Activated CD4-positive, alpha-beta memory T cell treated with anti-CD3 and anti-CD28 coated beads for 36 hours (primary cell): ENCODE results near the gene ZNF853. TPM values are rescaled to one million over a fixed set of nuclear protein-coding genes. Genes with fewer than 3 reads are reported as not detected.

Experiments
- CTCF ChIA-PET: fragments of 350-600 bp; sonication (Branson Sonifier 250); formaldehyde crosslinking; loops from one replicate; lab custom pipeline; 2021; ENCODE audit warnings: antibody characterized with exemption, inconsistent platforms; lab: Charles Lee
- POLR2A ChIA-PET: fragments of 350-600 bp; sonication (Branson Sonifier 250); formaldehyde crosslinking; loops from one replicate; lab custom pipeline; 2021; ENCODE audit warnings: antibody characterized with exemption; lab: Charles Lee
- DNase-seq: peaks from one replicate; pipeline ENCODE4 v3.0.0-alpha.2; 2020
- H3K27ac Mint-ChIP-seq: one replicate; pipeline ENCODE4 v1.8.0; 2021; ENCODE audit warnings: mixed read lengths
- H3K27me3 Mint-ChIP-seq: one replicate; pipeline ENCODE4 v1.8.0; 2021; ENCODE audit warnings: mixed read lengths
- H3K36me3 Mint-ChIP-seq: one replicate; pipeline ENCODE4 v1.8.0; 2021; ENCODE audit warnings: mixed read lengths
- H3K4me1 Mint-ChIP-seq: one replicate; pipeline ENCODE4 v1.8.0; 2021; ENCODE audit warnings: low read depth, mixed read lengths
- H3K4me3 Mint-ChIP-seq: one replicate; pipeline ENCODE4 v1.8.0; 2021; ENCODE audit warnings: mild to moderate bottlenecking, mixed read lengths
- H3K9me3 Mint-ChIP-seq: one replicate; pipeline ENCODE4 v1.8.0; 2021; ENCODE audit warnings: mixed read lengths
- intact Hi-C: fragments of 100-400 bp; cut with micrococcal nuclease; formaldehyde crosslinking; loops from one replicate; pipeline ENCODE4 v1.15.1; 2023
- total RNA-seq, 2 experiments: library from RNA; stranded (reverse); gene quantifications; one replicate each; pipeline ENCODE4 v1.2.3, GENCODE V29; 2021

Gene ZNF853
- total RNA-seq, 2 experiments from 2014 or later, result 0.99 to 1.2 TPM

- DNase-seq, result no peak
- Mint-ChIP-seq H3K27me3 (no peaks in the 10 kb centered on the region), H3K9me3 (no peaks in the 10 kb centered on the region), H3K36me3 (peaks cover 24% of the 10 kb centered on the region), H3K4me3 (no peak overlapping the region), H3K27ac (peak overlapping the region; percentile 35), H3K4me1 (peaks cover 27% of the 10 kb centered on the region)
- intact Hi-C loops, result no loop called here
- ChIA-PET POLR2A (no interaction called here), CTCF (interaction anchor here (0.7 kb wide), 1 partner anchor 26 kb away, joined by 3 read pairs; no protein-coding TSS in a partner anchor)
Measured at GRCh38 chr7:6641305-6642035, 26.1 kb downstream of the ZNF853 start.

DNA sequence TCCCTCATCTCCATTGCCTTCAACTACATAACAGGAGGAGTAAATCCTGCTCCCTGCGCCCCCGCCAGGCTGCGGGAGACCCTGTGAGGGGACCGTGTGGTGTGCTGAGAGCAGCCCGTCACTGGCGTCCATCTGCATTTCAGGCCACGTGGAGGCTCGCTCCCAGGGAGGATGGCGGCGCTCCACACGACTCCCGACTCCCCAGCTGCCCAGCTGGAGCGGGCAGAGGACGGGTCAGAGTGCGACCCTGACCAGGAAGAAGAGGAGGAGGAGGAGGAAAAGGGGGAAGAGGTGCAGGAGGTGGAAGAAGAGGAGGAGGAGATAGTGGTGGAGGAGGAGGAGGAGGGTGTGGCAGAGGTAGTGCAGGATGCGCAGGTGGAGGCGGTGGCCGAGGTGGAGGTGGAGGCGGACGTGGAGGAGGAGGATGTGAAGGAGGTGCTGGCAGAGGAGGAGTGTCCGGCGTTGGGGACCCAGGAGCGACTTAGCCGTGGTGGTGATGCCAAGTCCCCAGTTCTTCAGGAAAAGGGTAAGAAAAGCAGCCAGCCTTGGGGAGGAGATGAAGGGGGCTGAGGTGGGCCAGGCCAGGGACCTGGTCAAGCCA, 26.9 kb downstream of the ZNF853 start:
- H3K36me3 Mint-ChIP-seq, result peaks cover 24% of the 10 kb centered on the region
- H3K27ac Mint-ChIP-seq, result no peak overlapping the region
- CTCF ChIA-PET, result no interaction called here
- H3K4me3 Mint-ChIP-seq, result no peak overlapping the region
- POLR2A ChIA-PET, result no interaction called here
- no peaks in the 10 kb centered on the region for H3K27me3 Mint-ChIP-seq
- H3K9me3 Mint-ChIP-seq, result no peaks in the 10 kb centered on the region
- H3K4me1 Mint-ChIP-seq, result peaks cover 25% of the 10 kb centered on the region
- DNase-seq, result no peak
- intact Hi-C loops, result no loop called here

GRCh38 chr7:6642861-6643640, 27.6 kb downstream of the ZNF853 start:
- CTCF ChIA-PET, result interaction anchor here (0.6 kb wide), 1 partner anchor 788 kb away, joined by 3 read pairs; no protein-coding TSS in a partner anchor
- intact Hi-C loops, result no loop called here
- no peaks in the 10 kb centered on the region for H3K27me3 Mint-ChIP-seq
- POLR2A ChIA-PET, result no interaction called here
- H3K36me3 Mint-ChIP-seq, result peaks cover 27% of the 10 kb centered on the region
- no peak for DNase-seq
- no peaks in the 10 kb centered on the region for H3K9me3 Mint-ChIP-seq
- peaks cover 22% of the 10 kb centered on the region for H3K4me1 Mint-ChIP-seq
- H3K27ac Mint-ChIP-seq, result no peak overlapping the region
- H3K4me3 Mint-ChIP-seq, result no peak overlapping the region

DNA sequence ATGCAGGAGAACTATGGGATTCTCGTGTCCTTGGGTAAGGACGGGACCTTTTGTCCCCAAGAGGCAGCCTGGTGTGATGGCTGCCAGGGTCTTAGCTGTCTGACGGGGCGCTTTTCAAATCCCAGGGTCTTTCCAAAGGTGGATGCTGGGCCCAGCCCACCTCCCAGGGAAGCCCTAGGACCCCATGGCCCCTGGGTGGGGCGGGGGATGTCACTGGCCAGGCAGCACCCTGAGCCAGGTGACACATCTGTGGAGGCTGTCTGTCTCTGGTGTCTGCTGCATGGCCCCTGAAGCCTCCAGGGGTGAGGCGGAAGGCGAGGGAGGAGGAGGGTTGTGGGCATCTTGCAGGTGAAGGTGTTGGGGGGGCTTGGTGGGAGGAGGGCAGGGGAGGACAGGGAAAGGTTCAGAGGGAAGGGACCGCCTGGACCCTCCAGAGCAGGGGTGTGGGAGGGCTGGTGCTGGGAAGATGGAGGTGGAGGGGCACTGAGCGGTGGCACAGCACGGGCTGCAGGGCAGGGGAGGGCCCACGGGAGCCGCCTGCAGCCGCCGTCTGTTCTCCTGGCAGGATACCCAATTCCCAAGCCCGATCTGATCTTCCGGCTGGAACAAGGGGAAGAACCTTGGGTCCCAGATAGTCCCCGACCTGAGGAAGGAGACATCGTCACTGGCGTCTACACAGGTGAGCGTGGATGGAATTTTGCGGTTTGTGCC, 28.7 kb downstream of the ZNF853 start:
- no peak overlapping the region for H3K4me3 Mint-ChIP-seq
- H3K4me1 Mint-ChIP-seq, result peaks cover 13% of the 10 kb centered on the region
- H3K27ac Mint-ChIP-seq, result no peak overlapping the region
- intact Hi-C loops, result no loop called here
- peaks cover 26% of the 10 kb centered on the region for H3K36me3 Mint-ChIP-seq
- ChIA-PET POLR2A (no interaction called here), CTCF (no interaction called here)
- H3K27me3 Mint-ChIP-seq, result no peaks in the 10 kb centered on the region
- no peak for DNase-seq
- no peaks in the 10 kb centered on the region for H3K9me3 Mint-ChIP-seq

GRCh38 chr7:6644728-6645127, 29.3 kb downstream of the ZNF853 start:
- intact Hi-C loops, result no loop called here
- peaks cover 22% of the 10 kb centered on the region for H3K36me3 Mint-ChIP-seq
- DNase-seq, result no peak
- no peaks in the 10 kb centered on the region for H3K27me3 Mint-ChIP-seq
- no peak overlapping the region for H3K4me3 Mint-ChIP-seq
- H3K27ac Mint-ChIP-seq, result no peak overlapping the region
- no peaks in the 10 kb centered on the region for H3K9me3 Mint-ChIP-seq
- H3K4me1 Mint-ChIP-seq, result peaks cover 6% of the 10 kb centered on the region
- CTCF ChIA-PET, result no interaction called here
- POLR2A ChIA-PET, result no interaction called here

- intact Hi-C loops, result no loop called here
- ChIA-PET CTCF (no interaction called here), POLR2A (no interaction called here)
- Mint-ChIP-seq H3K27ac (no peak overlapping the region), H3K4me1 (no peaks in the 10 kb centered on the region), H3K36me3 (peaks cover 33% of the 10 kb centered on the region), H3K27me3 (no peaks in the 10 kb centered on the region), H3K9me3 (peaks cover 6% of the 10 kb centered on the region), H3K4me3 (no peak overlapping the region)
- no peak for DNase-seq
Measured at GRCh38 chr7:6646465-6646864, 31.1 kb downstream of the ZNF853 start.

- H3K4me1 Mint-ChIP-seq, result no peaks in the 10 kb centered on the region
- H3K27ac Mint-ChIP-seq, result no peak overlapping the region
- H3K4me3 Mint-ChIP-seq, result no peak overlapping the region
- H3K9me3 Mint-ChIP-seq, result peaks cover 6% of the 10 kb centered on the region
- POLR2A ChIA-PET, result no interaction called here
- intact Hi-C loops, result no loop called here
- CTCF ChIA-PET, result no interaction called here
- peaks cover 35% of the 10 kb centered on the region for H3K36me3 Mint-ChIP-seq
- DNase-seq, result no peak
- H3K27me3 Mint-ChIP-seq, result no peaks in the 10 kb centered on the region
Measured at GRCh38 chr7:6647080-6647479, 31.7 kb downstream of the ZNF853 start.

- POLR2A ChIA-PET, result no interaction called here
- Mint-ChIP-seq H3K4me3 (no peak overlapping the region), H3K4me1 (no peaks in the 10 kb centered on the region), H3K9me3 (peaks cover 6% of the 10 kb centered on the region), H3K36me3 (peaks cover 36% of the 10 kb centered on the region), H3K27me3 (no peaks in the 10 kb centered on the region), H3K27ac (no peak overlapping the region)
- DNase-seq, result no peak
- intact Hi-C loops, result no loop called here
- CTCF ChIA-PET, result no interaction called here
Measured at GRCh38 chr7:6647541-6647940, 32.1 kb downstream of the ZNF853 start.

- H3K4me3 Mint-ChIP-seq, result no peak overlapping the region
- H3K27me3 Mint-ChIP-seq, result no peaks in the 10 kb centered on the region
- POLR2A ChIA-PET, result no interaction called here
- CTCF ChIA-PET, result no interaction called here
- peaks cover 6% of the 10 kb centered on the region for H3K9me3 Mint-ChIP-seq
- H3K36me3 Mint-ChIP-seq, result peaks cover 36% of the 10 kb centered on the region
- no peak for DNase-seq
- H3K4me1 Mint-ChIP-seq, result no peaks in the 10 kb centered on the region
- H3K27ac Mint-ChIP-seq, result no peak overlapping the region
- intact Hi-C loops, result no loop called here
Measured at GRCh38 chr7:6648066-6648814, 32.8 kb downstream of the ZNF853 start.

- H3K9me3 Mint-ChIP-seq, result peaks cover 6% of the 10 kb centered on the region
- ChIA-PET CTCF (no interaction called here), POLR2A (no interaction called here)
- no peak overlapping the region for H3K27ac Mint-ChIP-seq
- H3K27me3 Mint-ChIP-seq, result no peaks in the 10 kb centered on the region
- intact Hi-C loops, result no loop called here
- H3K4me3 Mint-ChIP-seq, result no peak overlapping the region
- H3K4me1 Mint-ChIP-seq, result no peaks in the 10 kb centered on the region
- peaks cover 34% of the 10 kb centered on the region for H3K36me3 Mint-ChIP-seq
- DNase-seq, result no peak
Measured at GRCh38 chr7:6648815-6649104, 33.4 kb downstream of the ZNF853 start.

GRCh38 chr7:6649241-6649961, 34.0 kb downstream of the ZNF853 start:
- Mint-ChIP-seq H3K4me3 (no peak overlapping the region), H3K36me3 (peaks cover 34% of the 10 kb centered on the region), H3K27ac (no peak overlapping the region), H3K27me3 (no peaks in the 10 kb centered on the region), H3K4me1 (no peaks in the 10 kb centered on the region), H3K9me3 (peaks cover 6% of the 10 kb centered on the region)
- intact Hi-C loops, result no loop called here
- ChIA-PET POLR2A (no interaction called here), CTCF (no interaction called here)
- no peak for DNase-seq
